Activated gamma-delta T cell treated with anti-CD3 and anti-CD28 coated beads, Interleukin-2, amount 50 U/mL, for 16 hours (primary cell): ENCODE results near the gene CDH20.
"Not testable (repeated sequence)": the region's sequence is repeated elsewhere in the genome, so short reads cannot be mapped to it uniquely, and the experiment has no call there.

Source experiments
- DNase-seq: peaks from one replicate; pipeline ENCODE4 v3.0.0-alpha.2; 2020; ENCODE audit warnings: low read depth

CDH20 gene

DNA sequence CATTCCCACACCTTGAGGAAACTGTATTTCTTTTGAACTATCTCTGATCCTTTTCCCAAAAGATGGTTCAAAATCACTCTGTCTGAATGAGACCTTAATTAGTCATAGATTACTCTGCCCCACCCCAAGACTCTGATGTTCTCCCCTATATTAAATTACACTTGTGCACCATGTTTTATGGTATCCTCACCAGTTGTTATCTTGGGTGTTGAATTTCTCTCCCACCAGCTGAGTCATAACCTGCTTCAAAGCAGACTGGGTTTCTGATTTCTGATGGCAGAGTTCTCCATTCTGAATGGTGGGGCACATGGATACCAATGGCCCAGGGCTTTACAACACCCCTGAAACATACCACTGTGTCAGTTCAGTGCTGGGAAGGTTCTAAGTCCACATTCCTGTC, 15.0 kb downstream of the CDH20 start:
- DNase-seq: no peak

DNA sequence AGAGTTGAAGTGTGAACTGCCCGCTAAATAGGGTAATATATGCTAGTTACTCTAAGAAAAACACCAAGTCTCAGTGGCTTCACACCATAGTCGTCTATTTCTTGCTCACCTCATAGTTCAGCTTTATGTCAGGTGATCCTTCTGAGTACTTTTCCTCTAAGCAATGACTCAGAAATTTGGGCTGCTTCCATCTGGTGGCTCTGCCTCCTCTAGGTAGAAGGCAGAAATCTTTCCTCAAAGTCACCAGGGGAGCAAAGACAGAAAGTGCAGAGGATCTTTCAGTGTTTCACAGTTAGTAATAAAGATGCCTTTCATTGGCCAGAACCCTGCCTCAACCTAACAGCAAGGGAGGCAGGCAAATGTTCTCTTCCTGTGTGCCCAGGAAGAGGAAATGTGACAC, 17.3 kb downstream of the CDH20 start:
- DNase-seq: no peak

DNA sequence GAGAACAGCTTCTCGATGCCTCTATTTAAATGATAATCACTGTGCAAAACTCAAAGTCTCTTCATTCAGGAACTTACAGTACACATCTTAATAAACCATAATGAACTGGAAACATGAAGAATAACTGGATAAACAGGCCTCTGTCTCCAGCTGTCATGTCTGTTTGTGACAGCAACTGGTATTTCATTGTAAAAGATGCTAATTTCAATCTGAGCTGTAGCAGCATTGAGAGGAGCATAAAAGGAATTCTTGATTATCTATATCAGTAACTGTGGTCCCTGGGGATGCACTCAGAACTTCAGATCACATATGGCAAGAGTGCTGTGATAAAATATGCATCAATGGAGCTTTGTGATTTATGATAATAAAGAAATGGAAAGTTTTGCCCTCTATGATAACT, 18.8 kb downstream of the CDH20 start:
- no peak for DNase-seq

DNA sequence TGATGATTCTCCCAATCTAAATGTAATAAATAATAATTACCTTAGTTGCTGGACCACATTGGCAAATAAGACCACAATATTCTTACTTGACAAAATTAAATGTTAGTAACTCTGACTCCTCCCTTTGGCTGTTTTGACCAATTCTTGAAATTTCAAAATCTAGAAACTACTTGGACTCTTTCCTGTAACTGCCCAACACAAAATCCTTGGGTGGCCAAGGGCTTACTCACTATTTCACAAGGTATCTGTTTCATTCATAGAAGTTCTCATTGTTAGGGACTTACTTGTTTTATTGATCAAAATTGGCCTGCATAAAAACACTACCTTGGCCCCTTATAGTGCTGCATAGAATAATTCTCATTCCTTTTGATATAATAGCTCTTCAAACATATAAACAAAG, 19.4 kb downstream of the CDH20 start:
- DNase-seq: no peak

DNA sequence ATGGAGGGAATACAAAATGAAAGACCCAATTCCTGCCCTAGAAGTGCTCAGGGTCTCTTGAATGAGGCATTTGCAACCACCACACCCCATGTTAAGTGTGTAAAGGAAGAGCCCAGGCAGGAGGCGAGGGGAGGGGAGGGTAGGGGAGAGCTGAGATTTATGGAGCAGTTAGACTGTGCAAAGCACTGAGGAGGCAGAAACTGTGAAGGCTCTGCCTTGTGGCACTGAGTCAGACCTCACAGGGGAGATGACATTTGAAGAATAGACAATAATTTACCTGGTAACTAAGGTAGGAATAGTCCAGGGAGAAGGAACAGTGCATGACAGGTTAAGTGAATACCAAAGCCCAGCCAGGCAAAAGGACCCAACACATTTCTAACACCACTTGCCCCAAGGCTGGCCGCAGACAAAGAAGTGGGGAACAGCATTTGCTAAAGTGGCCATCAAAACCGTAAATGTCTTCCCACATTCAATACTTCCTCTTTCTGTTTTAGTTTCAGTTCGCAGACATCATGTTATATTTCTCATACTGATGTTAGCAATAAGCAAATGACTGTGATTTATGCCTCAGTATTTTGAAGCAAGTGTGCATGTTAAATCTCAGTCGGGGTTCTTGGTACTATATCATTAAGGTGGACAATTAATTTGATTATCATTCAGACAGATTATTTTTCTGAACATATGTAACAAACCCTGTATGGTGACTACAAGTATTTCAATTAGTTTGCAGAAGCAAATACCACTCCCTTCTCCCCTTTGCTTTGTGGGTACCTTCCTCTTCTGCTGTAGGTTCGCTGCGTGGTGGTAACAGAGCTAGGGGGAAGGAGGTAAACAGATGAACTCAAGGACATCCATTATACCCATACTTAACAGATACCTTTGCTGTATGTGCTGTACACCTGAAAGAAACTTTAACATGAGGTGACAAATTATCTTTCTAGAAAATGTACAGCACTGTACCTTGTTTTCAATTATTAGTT, 27.5 kb downstream of the CDH20 start:
- DNase-seq: no peak

DNA sequence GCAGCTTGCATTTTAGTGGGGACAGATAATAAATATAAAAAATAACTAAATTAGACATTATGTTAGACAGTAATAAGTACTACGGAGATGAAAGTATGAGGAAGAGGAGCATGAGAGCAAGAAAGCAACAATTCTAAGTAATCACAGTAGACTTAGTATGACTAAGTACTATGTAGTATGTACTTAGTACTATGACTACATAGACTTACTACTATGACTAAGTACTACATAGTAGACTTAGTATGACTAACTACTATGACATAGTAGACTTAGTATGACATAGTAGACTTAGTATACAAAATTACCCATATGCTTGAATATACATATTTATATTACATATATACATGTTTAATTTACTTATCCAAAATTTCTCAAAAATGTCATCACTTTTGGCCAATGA, 29.3 kb downstream of the CDH20 start:
- DNase-seq: no peak

DNA sequence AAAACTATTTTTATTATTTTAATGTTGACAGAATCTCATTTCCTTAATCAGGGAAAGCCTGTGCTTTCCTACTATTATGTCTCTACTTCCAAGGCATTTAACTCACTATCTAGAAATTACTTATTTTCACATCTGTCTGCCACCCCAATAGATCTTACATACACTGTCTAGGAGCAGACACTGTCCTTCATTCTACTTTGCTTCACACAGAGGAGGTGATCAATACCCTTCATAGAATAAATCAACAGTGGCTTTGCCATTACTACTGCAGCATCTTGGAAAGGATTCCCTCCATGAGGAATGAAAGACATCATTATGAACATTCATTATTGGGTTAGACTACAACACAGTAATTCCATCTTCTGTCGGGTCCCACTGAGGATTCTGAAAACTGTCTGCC, 31.7 kb downstream of the CDH20 start:
- DNase-seq: no peak

DNA sequence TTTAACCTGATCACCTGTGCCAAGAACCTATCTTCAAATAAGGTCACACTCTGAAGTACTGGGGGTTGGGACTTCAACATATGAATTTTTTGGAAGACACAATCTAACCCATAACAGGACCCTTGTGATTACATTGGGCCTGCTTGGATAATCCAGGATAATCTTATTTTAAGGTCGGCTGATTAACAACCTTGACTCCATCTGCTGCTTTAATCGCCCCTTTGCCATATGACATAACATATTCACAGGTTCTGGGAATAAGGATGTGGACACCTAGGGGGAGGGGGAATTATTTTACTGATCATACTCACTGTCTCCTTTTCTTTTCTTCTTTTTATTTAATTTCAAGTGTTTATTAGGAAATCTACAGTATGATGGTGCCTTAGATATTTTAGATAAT, 34.8 kb downstream of the CDH20 start:
- DNase-seq: no peak

DNA sequence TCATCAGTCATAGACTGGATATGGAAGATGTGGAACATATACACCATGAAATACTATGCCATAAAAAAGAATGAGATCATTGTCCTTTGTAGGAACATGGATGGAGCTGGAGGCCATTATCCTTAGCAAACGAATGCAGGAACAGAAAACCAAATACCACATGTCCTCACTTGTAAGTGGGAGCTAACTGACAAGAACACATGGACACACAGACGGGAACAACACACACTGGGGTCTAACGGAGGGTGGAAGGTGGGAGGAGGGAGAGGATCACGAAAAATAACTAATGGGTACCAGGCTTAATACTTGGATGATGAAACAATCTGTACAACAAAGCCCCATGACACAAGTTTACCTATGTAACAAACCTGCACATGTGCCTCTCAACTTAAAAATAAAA, 36.4 kb downstream of the CDH20 start:
- DNase-seq: not testable (repeated sequence)

DNA sequence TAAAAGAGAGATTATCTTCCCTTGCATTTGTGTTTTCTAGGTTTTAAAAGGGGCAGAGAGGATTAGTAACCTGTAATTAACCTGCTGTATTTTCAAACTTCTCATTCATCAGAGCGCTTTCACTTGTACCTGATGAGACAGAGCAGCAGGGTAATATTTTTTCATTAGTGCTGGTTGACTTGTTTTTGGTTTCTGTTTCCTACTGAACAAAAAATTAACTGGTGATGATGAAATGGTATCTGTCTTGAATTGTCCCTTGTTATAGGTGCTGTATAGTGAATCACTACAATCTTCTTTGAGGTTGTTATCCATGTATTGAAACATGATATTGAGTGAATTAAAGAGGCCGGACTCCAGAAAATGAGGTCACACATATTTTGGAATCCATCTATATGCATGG, 37.9 kb downstream of the CDH20 start:
- no peak for DNase-seq

DNA sequence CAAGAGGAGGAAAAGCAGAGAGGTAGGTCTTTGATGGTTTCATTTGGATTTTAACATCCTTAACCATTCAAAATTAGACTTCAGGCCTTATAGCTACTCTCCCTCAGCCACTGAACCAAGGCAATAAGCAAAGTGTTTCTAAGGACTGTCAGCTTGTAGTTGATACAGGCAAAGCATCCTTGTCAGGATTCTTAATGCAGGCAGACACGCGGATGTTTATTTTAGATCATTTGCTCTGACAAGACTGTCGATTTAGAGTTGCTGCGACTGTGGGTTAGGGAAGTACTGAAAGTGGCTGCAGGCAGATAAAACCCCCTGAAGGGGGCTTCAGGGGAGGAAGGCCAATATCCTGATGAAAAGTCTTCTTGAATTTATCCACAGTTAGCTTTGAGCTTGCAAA, 46.6 kb downstream of the CDH20 start:
- no peak for DNase-seq

DNA sequence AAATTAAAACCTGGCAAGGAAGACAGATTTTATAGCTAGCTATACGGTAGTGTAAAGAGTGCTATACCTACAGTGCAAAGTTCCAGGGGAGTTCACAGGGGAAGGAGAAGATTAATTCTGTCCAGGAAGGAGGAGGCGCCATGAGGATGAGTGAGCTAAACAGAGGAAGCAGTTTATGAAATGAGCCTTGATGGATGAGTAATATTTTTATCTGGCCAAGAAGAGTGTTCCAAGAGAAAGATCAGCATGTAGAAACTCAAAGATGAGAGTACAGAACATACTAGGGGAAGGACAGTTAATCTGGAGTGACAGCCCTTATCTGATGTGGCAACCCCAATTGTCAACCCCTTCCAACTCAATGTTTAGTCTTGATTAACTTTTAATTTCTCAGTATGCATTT, 54.8 kb downstream of the CDH20 start:
- no peak for DNase-seq

DNA sequence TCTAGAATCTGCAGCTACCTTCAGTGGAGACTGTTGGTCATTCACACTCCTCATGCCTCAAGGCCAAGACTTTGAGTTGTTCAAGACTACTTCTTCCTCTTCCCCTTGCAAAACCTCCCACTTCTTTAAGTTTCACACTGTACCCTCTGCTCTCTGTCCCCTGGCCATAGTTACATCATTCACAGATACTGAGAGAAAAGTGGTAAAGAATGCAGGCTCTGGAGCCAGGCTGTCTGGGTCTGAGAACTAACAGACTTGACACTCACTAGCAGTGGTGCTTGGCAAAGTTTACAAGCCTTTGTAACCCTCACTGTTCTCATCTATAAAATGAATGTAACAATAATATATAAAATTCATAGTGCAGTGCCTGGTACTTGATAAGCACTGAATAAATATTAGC, 61.8 kb downstream of the CDH20 start:
- no peak for DNase-seq

DNA sequence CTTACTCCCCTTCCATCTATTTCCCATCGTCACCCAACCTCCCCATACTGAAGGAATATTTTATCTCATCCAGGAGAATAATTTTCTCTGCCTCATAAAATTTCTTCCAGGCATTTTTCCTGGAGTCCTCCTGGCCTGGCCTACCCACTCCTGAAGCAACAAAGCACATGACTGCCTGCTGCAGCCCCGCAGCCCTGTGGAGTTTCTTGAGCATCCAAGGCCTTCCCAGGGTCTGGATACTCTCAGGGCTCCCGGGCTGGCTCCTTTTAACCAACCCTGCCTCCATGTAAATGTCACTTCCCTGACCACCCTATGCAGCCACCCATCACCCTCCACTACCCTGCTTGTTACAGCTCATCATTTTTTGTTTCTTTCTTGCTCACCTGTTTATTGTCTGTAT, 64.0 kb downstream of the CDH20 start:
- DNase-seq: no peak

DNA sequence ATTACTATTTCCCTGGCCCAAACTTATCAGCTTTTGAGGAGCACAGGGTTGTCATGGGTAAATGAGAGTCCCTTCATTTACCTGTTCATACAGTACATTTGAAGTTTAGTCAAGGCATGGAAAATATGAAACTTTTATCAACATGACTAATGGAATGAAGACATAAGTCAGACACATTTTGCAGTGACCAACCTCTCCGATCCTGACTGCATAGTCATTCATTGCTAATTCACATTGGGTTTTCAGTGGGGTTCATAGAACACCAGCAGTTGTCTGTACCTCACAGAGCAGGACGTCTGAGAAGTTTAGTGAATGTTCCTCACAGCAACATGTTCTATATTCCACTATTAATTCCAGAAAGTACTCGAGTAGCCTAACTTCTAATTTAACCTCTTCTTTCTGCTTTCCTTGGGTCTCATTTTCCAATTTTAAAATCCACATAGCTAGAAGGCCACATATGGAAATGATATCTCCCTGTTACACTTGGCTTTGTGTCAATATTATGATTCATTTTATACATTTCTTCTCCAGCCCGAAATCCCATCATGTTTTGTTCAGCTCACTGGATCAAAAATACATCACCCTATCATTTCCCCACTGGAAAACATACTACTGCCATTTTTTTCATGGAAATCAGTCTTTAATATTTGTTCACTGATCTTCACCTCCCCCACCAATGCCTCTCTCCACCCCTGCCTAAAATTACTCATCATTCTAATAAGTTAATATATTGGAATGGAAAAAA, 65.9 kb downstream of the CDH20 start:
- no peak for DNase-seq

DNA sequence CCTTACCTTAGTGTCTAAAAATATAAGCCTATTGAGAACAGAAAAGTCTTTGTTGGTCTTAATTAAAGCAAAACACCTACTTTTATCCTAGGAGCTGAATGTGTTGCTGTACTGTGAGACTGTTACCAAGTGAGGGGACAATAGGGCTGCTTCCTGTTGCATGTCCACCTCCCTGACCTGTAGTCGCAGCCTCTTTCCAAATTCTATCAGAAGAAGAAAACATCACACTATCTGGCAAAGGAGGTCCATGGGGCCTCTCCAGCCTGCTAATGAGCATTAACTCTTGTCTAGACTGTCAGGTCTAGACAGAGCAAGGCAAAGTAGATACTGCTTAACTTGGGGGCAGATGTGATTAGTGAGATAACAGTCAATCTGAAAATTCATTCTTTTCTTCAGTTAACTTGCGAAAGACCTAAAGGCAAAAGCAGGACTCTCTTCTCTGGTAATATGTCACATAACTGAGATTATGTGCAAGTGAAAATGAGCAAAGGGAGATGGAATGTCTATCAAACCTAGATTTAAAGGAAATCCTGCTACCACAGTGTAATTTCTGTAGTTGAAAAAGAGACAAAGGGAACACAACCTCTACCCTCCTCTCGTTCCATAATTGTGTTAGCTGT, 66.9 kb downstream of the CDH20 start:
- DNase-seq: no peak

DNA sequence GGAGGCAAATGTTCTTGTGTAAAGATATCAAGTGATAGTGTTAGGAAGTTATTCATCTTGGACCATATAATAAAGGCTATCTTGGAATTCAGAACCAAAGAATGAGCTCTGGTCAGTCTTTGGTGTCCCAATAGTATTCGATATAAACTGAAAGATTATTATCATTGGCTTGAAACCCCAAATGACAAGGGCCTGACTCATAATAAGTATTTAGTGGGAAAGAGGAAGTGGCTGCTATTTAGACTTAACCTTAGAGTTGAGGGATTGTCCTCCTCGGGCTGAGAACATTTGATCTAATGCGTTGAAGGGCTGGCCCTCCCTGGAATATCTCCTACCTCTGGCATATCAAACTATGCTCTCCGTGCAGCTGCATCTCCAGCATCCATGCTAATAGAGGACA, 67.5 kb downstream of the CDH20 start:
- no peak for DNase-seq

DNA sequence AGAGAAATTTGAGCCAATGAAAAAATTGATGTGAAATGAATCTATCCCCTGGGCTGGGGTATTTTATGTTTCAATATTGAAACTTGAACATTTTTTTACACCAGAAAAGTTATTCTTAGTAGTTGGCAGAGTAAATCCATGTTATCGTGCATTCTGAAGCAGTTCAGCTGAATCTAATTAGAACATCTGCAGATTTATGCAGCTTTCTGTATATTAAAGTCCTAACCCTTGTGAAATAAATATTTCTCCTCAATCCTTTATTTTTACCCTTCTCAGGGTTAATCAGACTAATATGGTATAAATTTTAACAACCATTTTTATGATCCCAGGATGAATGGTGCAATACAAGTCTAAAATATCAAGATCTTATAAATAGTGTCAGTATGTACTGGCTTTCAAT, 69.5 kb downstream of the CDH20 start:
- DNase-seq: no peak

DNA sequence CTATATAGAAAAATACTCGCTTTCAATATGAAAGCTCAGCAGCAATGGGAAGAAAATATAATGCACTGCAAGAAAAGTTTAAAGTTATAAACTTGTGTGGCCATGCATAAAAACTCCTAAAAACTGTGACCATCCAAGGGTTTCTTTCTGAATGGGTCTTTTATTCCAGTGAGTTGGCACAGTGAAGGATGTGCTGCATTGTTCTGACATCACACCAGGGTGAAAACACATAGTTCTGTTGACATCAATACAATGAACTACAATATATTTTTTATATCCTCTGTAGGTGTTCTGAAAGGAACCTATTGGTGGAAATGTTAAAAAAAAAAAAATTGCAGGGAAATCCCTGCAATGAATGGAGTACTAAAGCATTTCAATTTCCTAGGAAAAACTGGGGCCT, 80.2 kb downstream of the CDH20 start:
- DNase-seq: no peak

DNA sequence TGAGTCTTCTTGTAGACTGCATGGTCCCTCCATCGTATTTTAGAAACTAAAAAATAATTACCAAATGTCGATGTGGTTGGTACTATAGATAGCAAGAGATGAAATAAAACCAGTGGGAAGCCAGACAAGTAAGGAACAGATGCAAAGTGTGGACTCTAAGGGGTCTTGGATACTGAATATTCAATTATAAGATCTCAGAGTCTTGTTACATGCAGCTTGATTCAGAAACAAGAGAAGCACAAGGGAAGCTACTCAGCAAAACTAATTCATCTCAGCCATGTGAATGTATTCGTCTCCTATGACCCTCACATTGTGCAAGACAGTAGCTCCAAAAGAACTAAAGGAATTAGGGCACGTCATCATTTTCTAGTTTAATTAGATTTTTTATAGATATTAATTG, 80.9 kb downstream of the CDH20 start:
- DNase-seq: no peak

DNA sequence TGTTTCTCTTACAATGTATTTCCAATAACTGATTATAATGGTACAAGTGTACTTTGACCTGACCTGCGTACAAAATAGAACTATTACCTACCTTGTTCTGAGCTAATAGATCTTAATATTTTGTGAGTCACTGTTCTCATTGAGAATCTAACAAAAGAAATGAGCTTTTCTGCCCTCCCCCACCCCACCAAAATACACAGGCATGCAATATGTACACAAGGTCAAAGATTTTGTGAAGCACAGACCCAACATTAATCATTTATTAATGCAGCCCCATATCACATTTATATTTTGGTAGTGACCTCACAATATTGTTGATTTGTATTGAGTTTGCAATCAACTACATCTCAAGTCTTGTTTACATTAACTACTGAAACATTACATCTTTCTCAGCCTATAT, 86.5 kb downstream of the CDH20 start:
- DNase-seq: no peak

DNA sequence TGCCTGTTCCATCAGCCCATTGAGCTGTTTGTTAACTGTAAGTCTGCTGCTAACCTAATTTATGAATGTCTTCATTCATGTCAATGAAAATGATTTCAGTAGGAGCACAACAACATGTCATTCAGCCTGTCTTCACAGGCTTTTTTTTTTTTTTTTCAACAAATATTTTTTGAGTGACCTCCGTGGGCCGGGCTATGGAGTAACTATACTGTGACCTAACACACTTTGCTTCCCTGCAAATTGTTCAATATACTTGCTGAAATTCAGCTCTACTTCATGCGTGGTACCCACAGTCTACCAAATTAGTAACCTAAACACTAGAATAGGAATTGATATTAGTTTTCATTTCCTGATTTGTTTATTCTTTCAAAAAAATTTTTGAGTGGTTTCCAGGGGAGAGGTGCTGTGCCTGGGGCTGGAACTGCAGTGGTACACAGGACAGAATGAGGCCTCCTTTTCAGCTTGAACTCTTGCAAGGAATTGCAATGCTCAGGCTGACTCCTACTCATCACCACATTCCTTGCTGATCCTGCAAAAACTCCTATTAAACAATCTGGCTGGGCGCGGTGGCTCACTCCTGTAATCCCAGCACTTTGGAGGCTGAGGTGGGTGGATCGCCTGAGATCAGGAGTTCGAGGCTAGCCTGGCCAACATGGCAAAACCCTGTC, 87.1 kb downstream of the CDH20 start:
- no peak for DNase-seq
